Effector CD4-positive, alpha-beta T cell (primary cell): ENCODE measurements around the gene RNF2.
"Not testable (repeated sequence)": the region's sequence is repeated elsewhere in the genome, so short reads cannot be mapped to it uniquely, and the experiment has no call there.

ENCODE experiments used
- DNase-seq: peaks from one replicate; pipeline ENCODE4 v3.0.0-alpha.2; 2020

The RNF2 gene

GRCh38 chr1:185050823-185051451 lies 5.6 kb downstream of the RNF2 start:
- DNase-seq, result no peak

- no peak for DNase-seq
These were observed 7.8 kb downstream of the RNF2 start for GRCh38 chr1:185053204-185053603.

DNA sequence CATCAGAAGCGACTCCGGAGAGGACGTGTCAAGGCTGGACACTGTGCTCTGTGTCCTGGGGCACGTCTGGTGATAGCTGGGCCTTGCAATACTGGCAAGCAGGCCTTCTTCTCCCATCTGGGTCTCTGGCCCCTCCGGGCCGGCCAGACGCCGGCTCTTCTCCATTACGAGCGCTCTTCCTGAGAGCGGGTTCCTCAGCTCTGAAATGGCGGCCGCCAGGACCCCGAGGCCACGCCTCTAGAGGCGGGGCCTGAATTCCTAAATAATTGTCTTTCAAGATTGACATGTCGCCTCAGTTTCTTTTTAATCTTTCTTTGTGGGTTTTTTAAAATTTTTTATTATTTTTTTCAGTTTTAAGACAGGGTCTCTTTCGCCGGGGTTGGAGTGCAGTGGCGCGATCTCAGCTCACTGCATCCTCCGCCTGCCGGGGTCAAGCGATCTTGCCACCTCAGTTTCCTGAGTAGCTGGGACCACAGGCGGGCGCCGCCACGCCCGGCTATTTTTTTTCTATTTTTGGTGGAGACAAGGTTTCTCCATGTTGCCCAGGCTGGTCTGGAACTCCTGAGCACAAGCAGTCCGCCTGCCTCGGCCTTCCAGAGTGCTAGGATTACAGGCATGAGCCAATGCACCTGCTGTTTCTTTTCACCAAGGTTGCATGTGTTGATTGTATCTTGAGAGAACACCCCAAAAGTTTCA lies 9.2 kb downstream of the RNF2 start:
- no peak for DNase-seq

DNA sequence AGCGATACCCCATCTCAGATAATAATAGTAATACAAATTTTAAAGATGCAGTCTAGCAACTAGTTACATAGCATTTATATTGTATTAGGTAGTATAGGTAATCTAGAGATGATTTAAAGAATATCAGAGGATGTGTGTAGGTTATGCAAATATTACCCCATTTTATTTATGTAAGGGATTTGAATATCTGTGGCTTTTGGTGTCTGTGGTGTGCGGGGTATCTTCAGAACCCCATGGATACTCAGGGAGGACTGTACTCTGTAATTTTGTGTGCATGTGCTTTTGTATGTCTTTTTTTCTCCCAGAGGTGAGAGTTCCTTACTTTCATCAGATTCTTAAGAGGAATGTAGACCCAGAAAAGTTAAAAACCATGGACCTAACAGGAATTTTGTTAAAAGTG lies 12.8 kb downstream of the RNF2 start:
- DNase-seq, result no peak

- no peak for DNase-seq
These were observed 13.5 kb downstream of the RNF2 start for GRCh38 chr1:185058876-185059275.

DNA sequence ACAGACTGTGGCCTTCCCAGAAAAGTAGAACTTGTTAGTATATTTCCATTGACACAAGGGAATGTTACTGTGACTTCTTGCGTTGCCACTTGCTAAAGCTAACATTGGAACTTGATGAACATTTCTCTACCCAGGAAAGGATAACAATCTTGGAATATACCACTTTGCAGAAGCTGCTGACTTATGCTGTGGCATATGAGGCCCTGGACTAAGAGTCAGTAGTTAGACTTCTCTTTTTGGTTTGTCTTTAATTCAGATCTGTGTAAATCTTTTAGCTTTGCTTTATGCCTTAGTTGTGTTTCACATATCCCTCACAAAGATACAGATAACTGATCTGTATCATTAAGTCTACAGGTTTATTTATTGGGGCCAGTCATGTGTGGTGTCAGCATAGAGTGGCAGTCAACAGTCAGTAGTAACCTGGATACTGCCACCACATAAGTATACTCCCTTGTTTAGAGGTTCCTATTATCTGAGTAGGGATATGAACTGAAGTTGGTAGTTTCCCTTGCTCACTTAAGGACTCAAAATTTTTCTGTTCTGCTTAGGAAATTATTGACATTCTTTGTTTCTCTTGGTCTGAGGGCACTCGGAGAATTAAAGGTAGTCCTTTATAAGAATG lies 14.7 kb downstream of the RNF2 start:
- no peak for DNase-seq

DNA sequence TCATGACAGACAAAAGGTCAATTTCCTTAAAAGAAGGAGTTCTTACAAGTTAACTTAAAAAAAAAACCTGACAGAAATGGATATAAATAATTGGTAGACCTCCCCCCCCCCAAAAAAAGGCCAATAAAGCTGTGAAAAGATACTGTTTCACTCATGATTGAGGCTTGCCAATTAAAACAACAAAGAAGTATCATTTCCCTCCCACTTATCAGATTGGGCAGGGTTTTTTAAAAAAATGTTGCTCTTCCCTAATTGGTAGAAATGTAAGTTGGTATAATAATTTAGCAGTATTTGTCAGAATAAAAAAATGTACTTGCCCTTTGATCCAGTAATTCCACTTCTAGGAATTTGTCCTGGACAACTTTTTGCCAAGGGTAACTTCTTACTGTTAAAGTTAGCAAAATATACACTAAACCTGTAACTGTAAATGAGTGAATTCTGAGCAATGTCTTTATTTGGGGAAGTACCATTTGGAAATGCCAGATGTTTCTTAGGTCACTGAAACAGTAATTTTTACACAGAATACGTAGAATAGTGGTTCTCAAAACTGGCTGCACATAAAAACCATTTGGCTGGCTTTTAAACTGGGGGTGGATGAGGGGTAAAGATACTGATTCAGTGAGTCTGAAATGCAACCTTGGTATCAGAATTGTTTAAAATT lies 17.5 kb downstream of the RNF2 start:
- DNase-seq, result no peak

DNA sequence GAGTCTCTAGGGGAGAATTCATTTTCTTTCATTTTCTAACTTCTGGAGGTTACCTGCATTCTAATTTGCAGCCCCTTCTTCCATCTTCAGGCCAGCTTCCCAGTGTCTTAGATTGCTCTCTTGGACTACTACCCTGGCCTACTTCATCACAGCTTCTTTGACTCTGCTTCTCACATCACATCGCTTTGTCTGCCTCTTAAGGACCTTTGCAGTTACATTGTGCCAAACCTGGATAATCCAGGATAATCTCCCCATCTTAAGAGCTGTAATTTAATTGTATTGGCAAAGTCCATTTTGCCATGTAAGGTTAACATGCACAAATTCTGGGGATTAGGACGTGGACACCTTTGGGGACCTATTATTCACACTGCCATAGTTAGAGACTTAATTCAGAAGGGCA lies 18.4 kb downstream of the RNF2 start:
- no peak for DNase-seq

- DNase-seq, result not testable (repeated sequence)
These were observed 19.6 kb downstream of the RNF2 start for GRCh38 chr1:185065006-185065405.

- no peak for DNase-seq
These were observed 20.8 kb downstream of the RNF2 start for GRCh38 chr1:185066181-185066580.

DNA sequence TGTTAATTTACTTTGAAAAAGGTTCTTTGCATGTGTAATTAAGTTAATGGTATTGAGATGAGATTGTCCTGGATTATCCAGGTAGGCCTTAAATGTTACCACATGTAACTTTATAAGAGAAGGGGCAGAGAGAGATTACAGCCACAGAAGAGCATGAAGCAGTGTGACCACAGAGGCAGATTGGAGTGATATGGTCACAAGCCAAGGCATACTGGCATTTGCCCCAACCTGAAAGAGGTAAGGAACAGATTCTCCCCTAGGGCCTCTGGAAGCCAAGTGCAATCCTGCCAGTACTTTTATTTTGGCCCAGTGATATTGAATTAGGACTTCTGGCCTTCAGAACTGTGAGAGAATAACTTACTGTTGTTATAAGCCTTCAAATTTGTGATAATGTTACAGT lies 23.0 kb downstream of the RNF2 start:
- no peak for DNase-seq

DNA sequence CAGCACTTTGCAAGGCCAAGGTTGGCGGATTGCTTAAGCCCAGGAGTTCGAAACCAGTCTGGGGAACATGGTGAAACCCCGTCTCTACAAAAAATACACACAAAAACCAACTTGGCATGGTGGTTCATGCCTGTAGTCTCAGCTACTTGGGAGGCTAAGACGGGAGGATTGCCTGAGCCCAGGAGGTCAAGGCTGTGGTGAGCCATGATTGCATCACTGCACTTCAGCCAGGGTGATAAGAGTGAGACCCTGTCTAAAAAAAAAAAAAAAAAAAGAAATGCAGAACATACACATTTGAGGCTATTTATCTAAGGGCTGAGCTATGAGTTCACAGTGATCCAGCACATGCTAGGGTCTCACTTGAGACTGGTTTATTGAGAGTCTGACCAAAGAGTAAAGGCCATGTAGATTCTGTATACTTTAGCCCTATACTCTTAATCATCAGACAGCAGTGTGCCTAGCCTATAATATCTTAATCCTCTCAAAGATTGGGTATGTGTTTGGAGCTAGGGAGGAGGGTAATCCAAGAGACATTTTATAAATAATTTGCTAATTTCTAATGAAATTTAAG lies 23.9 kb downstream of the RNF2 start:
- DNase-seq, result no peak

- DNase-seq, result no peak
These were observed 24.7 kb downstream of the RNF2 start for GRCh38 chr1:185070051-185070450.

DNA sequence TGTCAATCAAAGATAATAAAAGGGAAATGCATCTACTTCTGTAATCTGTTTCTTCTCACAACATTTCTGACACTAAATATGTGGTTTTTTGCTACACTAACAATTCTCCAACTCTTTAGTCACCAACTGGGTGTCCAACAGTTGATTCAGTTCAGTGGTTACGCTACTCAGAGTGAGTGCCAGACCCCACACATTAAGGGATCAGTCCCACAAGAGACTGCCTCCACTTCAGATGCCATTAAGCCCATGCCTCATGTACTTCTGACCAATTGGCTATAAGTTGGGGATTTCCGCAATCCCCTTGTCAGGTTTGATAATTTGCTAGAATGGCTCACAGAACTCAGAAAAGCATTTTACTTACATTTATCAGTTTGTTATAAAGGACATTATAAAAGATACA lies 28.4 kb downstream of the RNF2 start:
- no peak for DNase-seq

GRCh38 chr1:185074307-185074706 lies 28.9 kb downstream of the RNF2 start:
- DNase-seq, result no peak

- no peak for DNase-seq
These were observed 30.1 kb downstream of the RNF2 start for GRCh38 chr1:185075476-185075875.

- DNase-seq, result no peak
These were observed 32.0 kb downstream of the RNF2 start for GRCh38 chr1:185077374-185077773.

- no peak for DNase-seq
These were observed 35.1 kb downstream of the RNF2 start for GRCh38 chr1:185080422-185080821.

DNA sequence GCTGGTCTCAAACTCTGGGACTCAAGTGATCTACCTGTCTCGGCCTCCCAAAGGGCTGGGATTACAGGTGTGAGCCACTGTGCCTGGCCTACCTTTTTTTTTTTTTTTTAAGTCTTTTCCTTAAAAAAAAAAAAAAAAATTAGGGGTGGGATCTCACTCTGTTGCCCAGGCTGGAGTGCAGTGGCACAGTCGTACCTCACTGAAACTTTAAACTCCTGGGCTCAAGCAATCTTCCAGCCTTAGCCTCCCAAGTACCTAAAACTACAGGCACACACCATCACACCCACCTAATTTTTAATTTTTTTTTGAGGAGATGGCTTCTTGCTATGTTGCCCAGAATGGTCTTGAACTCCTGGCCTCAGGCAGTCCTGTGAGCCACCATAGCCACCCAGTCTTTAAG lies 38.5 kb downstream of the RNF2 start:
- no peak for DNase-seq

DNA sequence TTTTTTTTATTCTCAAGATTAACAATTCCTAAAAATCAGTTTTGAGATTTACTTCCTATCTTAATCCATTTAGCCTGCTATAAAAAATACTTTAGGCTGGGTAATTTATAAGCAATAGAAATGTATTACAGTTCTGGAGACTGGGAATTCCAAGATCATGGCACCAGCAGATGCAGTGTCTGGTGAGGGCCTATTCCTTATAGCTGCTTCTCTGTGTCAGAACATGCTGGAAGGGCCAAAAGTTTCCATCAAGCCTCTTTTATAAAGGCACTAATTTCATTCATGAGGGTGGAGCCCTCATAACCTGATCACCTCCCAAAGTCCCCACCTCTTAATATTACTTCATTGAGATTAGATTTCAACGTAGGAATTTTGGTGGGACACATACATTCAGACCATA lies 41.7 kb downstream of the RNF2 start:
- DNase-seq, result no peak

- no peak for DNase-seq
These were observed 42.4 kb downstream of the RNF2 start for GRCh38 chr1:185087746-185088145.

- no peak for DNase-seq
These were observed 46.1 kb downstream of the RNF2 start for GRCh38 chr1:185091480-185091879.

GRCh38 chr1:185094761-185095160 lies 49.4 kb downstream of the RNF2 start:
- no peak for DNase-seq

GRCh38 chr1:185096531-185096930 lies 51.2 kb downstream of the RNF2 start:
- DNase-seq, result no peak
